ENCODE data around the gene NELFB.

NELFB gene

DNA sequence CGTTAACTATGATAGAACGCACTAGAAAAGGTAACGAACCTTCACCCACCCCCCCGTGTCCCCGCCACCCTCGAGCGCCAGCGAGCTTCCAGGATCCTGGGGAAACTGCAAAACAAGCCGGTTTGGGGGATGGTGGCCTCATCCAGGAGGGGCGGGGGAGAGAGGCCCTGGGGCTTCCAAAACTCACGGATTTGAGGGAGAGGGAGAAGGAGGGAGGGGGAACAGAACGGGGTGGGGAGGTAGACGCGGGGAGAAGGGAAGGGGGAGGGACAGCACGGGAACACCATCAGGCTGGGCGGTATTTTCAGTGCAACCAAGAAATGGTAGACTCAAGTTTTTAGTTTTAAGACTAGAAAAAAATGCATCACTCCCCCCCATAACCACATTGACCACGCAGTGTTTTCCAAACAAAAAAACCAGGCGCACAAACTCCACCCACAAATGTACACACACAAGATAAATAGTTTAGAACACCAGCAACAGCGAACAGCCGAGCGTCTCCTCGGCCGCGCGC is 45.5 kb downstream of the NELFB start:
- Histone ChIP-seq H3K27ac (ENCODE audit: low read depth, low read length) (no peak overlapping the region), H3K36me3 (ENCODE audit: control insufficient read depth, insufficient read depth, low read length) (no peaks in the 10 kb centered on the region), H3K4me1 (ENCODE audit: control insufficient read depth, insufficient read depth, low read length) (no peaks in the 10 kb centered on the region), H3K4me3 (ENCODE audit: low read length) (peak overlapping the region; percentile 70), H3K27me3 (ENCODE audit: control insufficient read depth, insufficient read depth, low read length) (peaks cover 19% of the 10 kb centered on the region), H3K9ac (ENCODE audit: low read length) (no peak overlapping the region)

DNA sequence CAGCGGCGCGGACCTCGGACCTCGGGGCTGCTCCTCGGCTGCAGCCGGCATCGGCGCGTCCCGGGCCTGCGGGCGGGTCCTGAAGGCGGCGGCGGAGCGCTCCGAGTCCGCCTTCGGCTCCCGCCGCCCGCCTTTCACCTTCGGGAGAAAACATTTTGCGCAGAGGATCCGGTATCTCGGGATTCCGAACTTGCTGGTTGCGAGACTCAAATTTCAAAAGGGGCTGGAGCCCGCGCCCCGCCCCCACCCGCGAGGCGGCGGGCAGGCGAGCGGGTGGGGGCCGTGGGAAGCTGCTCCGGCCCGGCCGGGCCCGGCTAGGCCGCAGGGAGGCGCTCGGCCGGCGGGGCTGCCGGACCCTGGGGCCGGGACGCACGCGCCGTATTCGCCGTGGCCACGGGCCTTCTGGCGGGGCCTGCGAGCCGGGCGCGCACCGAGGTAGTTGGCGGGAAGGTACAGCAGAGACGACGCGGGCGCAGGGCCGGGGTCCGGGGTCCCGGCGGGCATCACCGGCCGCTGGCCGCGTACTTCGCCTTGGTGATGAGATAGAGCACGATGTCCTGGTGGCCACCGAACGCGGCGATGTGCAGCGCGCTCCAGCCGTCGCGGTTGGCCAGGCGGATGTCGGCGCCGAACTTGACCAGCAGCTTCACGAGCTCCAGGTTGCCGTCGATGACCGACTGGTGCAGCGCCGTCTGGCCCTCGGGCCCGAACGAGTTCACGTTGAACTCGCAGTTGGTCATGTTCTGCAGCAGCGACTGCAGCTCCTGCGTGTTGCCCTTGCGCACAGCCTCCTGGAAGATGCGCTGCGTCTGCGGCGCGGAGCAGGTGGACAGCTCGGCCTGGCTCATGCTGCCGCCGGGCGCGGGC is 46.2 kb downstream of the NELFB start:
- H3K9ac ChIP-seq (ENCODE audit: low read length) = no peak overlapping the region
- H3K27ac ChIP-seq (ENCODE audit: low read depth, low read length) = no peak overlapping the region
- H3K4me3 ChIP-seq (ENCODE audit: low read length) = peak overlapping the region; percentile 70
- H3K27me3 ChIP-seq (ENCODE audit: control insufficient read depth, insufficient read depth, low read length) = peaks cover 19% of the 10 kb centered on the region
- H3K36me3 ChIP-seq (ENCODE audit: control insufficient read depth, insufficient read depth, low read length) = no peaks in the 10 kb centered on the region
- H3K4me1 ChIP-seq (ENCODE audit: control insufficient read depth, insufficient read depth, low read length) = no peaks in the 10 kb centered on the region

DNA sequence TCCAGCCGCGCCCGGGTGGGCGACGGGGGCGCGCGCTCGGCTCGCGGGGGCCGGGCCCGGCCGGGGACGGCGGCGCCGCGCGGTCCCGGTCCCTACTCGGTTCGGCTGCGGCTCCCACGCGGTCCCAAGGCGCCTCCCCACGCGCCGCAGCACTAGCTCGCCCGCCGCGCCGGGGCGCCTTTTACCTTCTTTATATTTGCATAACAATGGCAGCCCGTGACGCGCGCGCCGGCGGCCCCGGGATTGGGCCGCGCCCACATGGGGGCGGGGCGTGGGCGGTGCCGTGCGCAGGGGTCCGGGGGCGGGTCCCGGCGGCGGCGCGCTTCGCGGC is 47.0 kb downstream of the NELFB start, which contains the start of gene NRARP:
Gene NRARP (minus strand): TSS at position 154 of the 331 bp plus-strand sequence. CDS start 343 bp downstream, outside the sequence.
- H3K9ac ChIP-seq (ENCODE audit: low read length) = peak within 1 kb of the TSS; percentile 16
- H3K4me3 ChIP-seq (ENCODE audit: low read length) = peak within 1 kb of the TSS; percentile 70
- H3K36me3 ChIP-seq (ENCODE audit: control insufficient read depth, insufficient read depth, low read length) = no peaks in the 10 kb centered on the region
- H3K27ac ChIP-seq (ENCODE audit: low read depth, low read length) = no peak within 1 kb of the TSS
- H3K4me1 ChIP-seq (ENCODE audit: control insufficient read depth, insufficient read depth, low read length) = no peaks in the 10 kb centered on the region
- H3K27me3 ChIP-seq (ENCODE audit: control insufficient read depth, insufficient read depth, low read length) = peaks cover 18% of the 10 kb centered on the region

DNA sequence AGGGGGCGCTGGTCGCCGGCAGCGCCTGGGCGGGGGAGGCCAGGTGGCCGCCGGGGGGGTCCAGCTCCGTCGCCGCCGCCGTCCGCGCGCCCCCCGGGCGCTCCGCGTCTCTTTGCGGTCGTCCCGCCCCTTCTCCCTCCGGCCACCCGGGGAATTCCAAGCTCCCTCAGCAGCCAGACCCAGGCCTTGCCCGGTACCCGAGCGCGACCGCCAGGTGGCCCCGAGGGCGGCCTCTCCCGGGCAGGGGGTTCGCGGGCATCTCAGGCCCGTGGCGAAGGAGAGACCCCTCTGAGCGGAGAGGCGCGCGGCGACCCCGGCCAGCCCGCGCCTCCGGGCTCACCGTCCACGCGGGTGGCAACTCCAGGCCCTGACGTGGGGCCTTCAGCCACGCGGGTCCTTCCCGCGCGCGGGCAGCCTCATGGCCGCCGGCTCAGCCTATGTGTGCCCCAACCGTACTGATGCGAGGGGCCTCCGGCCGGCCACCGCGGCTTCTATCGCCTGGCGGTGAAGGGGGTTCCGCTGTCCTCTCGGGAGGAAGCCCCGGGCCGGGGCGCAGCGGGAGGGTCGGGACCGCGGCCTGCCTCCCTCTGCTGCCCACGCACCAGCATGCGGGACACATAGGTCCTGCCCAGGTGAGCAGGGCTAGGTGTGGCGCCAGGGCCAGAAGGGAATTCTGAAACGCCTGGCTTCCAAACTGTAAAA is 47.5 kb downstream of the NELFB start:
- Histone ChIP-seq H3K4me3 (ENCODE audit: low read length) (peak overlapping the region; percentile 45), H3K4me1 (ENCODE audit: control insufficient read depth, insufficient read depth, low read length) (no peaks in the 10 kb centered on the region), H3K9ac (ENCODE audit: low read length) (peak overlapping the region; percentile 16), H3K36me3 (ENCODE audit: control insufficient read depth, insufficient read depth, low read length) (no peaks in the 10 kb centered on the region), H3K27ac (ENCODE audit: low read depth, low read length) (no peak overlapping the region), H3K27me3 (ENCODE audit: control insufficient read depth, insufficient read depth, low read length) (peaks cover 18% of the 10 kb centered on the region)

DNA sequence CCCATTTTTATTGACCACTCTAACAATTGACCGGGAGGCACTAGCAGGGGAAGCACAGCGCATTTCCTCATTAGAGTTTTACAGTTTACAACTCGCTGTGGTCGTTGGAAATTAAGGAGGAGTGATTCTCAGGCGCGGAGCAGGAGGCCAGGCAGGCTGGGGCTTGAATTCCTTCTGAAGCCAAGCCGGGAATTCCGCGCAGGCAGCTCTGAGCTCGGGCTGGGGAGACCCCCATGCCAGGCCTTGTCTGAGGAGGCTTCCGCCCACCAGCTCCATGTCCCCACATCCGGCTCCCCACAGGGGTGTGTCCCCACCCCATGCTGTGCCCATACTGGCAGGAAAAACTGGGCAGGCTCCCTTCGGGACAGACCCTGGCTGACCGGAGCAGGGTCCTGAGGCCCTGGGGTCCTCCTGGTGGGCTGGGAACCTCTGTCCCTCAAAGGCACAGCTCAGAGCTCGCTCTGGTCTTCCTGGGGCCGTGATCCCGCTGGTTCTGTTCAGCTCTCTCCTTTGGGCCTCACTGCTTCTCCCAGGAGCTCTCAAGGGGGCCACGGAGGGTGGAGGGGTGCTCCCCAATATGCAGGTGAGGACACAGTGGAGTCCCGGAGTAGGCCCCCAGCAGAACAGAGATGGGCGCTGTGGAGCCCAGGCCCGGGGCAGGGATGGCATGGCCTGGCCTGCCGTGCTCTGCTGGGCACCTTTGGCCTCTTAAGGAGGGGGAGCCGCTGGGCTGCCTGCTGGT is 48.2 kb downstream of the NELFB start:
- Histone ChIP-seq H3K36me3 (ENCODE audit: control insufficient read depth, insufficient read depth, low read length) (no peaks in the 10 kb centered on the region), H3K9ac (ENCODE audit: low read length) (peak overlapping the region; percentile 45), H3K27ac (ENCODE audit: low read depth, low read length) (no peak overlapping the region), H3K4me3 (ENCODE audit: low read length) (peak overlapping the region; percentile 42), H3K4me1 (ENCODE audit: control insufficient read depth, insufficient read depth, low read length) (no peaks in the 10 kb centered on the region), H3K27me3 (ENCODE audit: control insufficient read depth, insufficient read depth, low read length) (peaks cover 17% of the 10 kb centered on the region)

DNA sequence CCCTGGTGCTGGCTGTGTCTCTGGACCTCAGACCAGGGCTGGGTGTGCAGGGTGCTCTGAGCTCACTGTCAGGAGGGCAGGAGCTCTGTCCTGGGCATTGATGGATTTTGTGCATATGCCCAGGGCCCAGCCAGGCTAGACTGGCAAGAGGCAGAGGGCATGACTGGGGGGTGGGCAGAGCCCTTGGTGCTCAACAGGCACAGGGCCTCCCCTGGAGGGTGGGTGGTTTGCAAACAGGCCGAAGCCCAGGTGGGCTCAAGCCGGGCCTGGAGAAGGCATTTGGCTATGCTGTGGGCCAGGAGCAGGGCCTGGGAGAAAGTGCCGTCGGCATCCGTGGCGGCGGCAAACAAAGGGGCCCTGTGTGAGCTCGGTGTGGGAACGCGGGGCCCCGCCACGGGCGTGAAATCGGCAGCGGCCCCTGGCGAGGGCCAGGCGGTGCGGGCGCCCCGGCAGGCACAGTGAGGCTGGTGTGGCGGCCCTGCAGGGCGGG is 48.8 kb downstream of the NELFB start:
- Histone ChIP-seq H3K27me3 (ENCODE audit: control insufficient read depth, insufficient read depth, low read length) (peaks cover 10% of the 10 kb centered on the region), H3K9ac (ENCODE audit: low read length) (no peak overlapping the region), H3K27ac (ENCODE audit: low read depth, low read length) (no peak overlapping the region), H3K36me3 (ENCODE audit: control insufficient read depth, insufficient read depth, low read length) (no peaks in the 10 kb centered on the region), H3K4me3 (ENCODE audit: low read length) (peak overlapping the region; percentile 42), H3K4me1 (ENCODE audit: control insufficient read depth, insufficient read depth, low read length) (no peaks in the 10 kb centered on the region)

DNA sequence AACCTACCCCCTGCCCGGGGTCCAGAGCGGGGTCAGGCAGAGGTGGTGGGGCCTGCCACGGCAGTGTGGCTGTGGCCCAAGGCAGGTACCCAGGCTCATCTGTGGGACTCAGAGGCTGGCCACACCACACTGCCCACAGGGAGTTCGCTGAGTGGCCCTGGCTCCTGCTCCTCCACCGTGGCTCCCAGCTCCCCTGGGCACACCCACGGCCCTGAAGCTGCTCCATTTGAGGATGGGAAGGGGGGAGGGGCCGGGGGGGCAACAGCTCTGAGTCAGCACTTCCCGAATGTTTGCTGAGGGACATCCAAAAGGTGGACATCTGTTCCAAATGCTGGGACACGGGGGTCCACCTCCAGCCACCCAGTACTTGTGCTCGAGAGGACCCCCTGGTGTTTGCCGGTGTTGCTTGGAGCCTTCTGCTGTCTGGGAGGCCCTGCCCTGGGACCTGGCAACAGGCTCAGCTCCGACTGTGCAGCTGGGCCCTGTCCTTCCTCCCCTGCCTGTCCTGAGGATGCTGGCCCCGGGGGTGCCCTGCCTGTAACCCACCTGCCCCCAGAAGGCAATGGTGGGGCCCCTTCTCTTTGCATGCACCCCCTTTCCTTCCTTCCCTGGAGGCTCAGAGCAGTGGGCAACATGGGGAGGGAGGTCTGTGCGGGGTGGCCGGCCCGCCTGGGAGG is 49.4 kb downstream of the NELFB start:
- no peak overlapping the region for H3K27ac ChIP-seq (ENCODE audit: low read depth, low read length)
- H3K36me3 ChIP-seq (ENCODE audit: control insufficient read depth, insufficient read depth, low read length) = no peaks in the 10 kb centered on the region
- H3K9ac ChIP-seq (ENCODE audit: low read length) = no peak overlapping the region
- H3K4me3 ChIP-seq (ENCODE audit: low read length) = no peak overlapping the region
- no peaks in the 10 kb centered on the region for H3K4me1 ChIP-seq (ENCODE audit: control insufficient read depth, insufficient read depth, low read length)
- H3K27me3 ChIP-seq (ENCODE audit: control insufficient read depth, insufficient read depth, low read length) = peaks cover 8% of the 10 kb centered on the region

DNA sequence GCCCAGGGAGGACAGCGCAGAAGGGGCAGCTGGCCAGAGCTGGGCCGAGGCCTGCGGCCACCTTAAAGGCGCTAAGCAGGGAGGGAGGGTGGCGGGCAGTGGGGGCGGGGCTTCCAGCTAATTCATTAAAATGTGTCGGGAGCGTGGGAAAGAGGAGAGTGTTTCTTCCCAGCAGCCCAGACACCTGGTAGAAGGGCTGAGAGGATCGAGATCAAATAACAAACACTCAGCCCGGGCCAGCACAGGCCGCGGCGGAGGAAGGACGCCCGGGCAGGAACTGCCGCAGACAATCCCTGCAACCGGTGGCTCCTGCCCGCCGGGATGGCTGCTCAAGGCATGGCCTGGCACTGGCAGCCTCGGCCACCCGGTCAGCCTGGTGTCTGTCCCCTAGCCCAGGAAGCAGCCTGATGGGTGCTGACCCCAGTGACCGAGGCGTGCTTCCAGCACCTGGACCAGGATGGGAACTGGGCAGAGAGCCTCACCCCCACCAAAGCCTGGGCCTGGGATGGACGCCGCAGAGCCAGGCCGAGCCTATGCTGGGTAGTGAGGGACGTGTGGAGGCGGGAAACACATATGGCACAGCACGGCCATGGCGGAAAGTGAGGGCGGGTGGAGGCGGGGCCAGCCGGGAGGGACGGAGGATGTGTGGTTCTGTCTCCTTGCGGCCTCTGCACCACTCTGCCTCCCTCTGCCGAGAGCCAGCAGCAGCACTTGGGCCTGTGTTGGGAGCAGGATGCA is 50.1 kb downstream of the NELFB start:
- Histone ChIP-seq H3K4me3 (ENCODE audit: low read length) (peak overlapping the region; percentile 46), H3K4me1 (ENCODE audit: control insufficient read depth, insufficient read depth, low read length) (no peaks in the 10 kb centered on the region), H3K36me3 (ENCODE audit: control insufficient read depth, insufficient read depth, low read length) (no peaks in the 10 kb centered on the region)

DNA sequence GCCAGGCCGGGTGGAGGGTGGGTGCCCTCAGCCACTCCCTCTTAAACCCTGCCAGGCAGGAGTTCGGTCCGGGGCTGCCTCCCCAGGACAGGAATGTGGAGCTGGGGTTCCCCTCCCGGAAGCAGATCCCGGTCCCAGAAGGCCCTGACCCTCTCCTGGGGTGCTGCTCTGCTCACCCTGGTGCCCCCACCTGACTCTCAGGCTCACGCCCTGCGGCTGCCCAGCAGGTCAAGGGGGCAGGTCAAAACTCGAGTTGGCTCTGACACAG is 50.6 kb downstream of the NELFB start:
- Histone ChIP-seq H3K27me3 (ENCODE audit: control insufficient read depth, insufficient read depth, low read length) (peaks cover 8% of the 10 kb centered on the region), H3K36me3 (ENCODE audit: control insufficient read depth, insufficient read depth, low read length) (no peaks in the 10 kb centered on the region), H3K4me3 (ENCODE audit: low read length) (peak overlapping the region; percentile 46), H3K9ac (ENCODE audit: low read length) (no peak overlapping the region), H3K27ac (ENCODE audit: low read depth, low read length) (no peak overlapping the region), H3K4me1 (ENCODE audit: control insufficient read depth, insufficient read depth, low read length) (no peaks in the 10 kb centered on the region)

More for the DNA sequence above, 50.1 kb downstream of the NELFB start:
- Histone ChIP-seq H3K27me3 (ENCODE audit: control insufficient read depth, insufficient read depth, low read length) (peaks cover 8% of the 10 kb centered on the region), H3K9ac (ENCODE audit: low read length) (no peak overlapping the region), H3K27ac (ENCODE audit: low read depth, low read length) (no peak overlapping the region)

DNA sequence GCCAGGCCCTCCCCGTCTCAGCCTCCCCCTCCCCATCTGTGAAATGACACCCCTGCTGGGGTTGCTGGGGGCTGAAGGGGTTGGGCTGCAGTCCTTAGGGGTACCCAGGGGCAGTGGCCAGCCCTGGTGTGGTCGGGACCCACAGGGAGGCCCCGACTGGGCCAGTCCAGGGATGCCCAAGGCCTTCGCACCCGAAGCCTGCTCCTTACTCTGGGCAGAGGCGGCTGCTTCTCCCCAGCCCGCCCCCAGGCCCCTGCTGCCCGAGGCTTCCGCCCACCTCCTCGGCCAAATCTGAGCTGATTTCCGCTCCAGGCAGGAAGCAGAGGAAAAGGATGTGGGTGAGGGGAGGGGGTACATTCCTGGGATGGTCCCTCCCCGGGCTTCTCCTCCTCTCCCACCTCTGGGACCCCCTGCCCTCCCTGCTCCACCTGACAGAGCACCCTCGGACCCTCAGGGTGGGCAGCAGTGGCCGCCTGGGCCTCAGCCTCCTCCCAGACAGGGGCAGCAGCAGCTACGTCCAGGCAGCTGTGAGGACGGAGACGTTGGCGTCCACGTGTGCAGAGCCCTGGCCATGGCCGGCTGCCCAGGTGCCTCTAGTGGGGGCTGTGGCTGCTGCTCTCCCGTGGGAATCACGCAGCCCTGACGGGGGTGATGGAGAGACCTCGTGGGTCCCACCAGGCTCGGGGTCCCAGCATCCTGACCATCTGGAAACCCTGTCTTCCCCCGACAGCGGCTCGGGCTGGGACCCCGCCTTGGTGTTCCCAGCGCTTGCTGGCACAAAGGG is 51.1 kb downstream of the NELFB start:
- no peak overlapping the region for H3K9ac ChIP-seq (ENCODE audit: low read length)
- no peaks in the 10 kb centered on the region for H3K4me1 ChIP-seq (ENCODE audit: control insufficient read depth, insufficient read depth, low read length)
- H3K4me3 ChIP-seq (ENCODE audit: low read length) = peak overlapping the region; percentile 46
- H3K27ac ChIP-seq (ENCODE audit: low read depth, low read length) = no peak overlapping the region
- no peaks in the 10 kb centered on the region for H3K36me3 ChIP-seq (ENCODE audit: control insufficient read depth, insufficient read depth, low read length)
- H3K27me3 ChIP-seq (ENCODE audit: control insufficient read depth, insufficient read depth, low read length) = peaks cover 8% of the 10 kb centered on the region

DNA sequence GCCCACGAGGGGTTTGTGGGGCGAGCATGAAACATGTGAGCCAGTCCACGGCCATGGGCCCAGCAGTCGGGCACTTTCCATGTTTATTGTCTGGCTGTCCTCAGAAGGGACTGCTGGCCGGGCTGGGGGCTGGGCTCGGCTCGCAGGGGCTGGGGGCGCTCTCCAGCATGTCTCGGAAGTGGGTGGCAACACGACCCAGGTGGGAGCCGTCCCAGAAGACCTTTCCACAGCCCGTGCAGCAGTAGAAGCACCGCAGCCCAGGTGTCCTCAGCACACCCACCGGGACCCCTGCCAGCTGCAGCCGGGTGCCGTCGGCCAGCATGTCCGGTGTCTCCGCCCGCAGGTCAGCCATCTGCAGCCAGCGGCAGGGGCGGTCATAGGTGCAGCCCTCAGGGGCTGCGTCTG is 51.7 kb downstream of the NELFB start:
- no peak overlapping the region for H3K9ac ChIP-seq (ENCODE audit: low read length)
- H3K4me3 ChIP-seq (ENCODE audit: low read length) = peak overlapping the region; percentile 33

More for the DNA sequence above, 51.7 kb downstream of the NELFB start:
- H3K27me3 ChIP-seq (ENCODE audit: control insufficient read depth, insufficient read depth, low read length) = peaks cover 8% of the 10 kb centered on the region
- no peaks in the 10 kb centered on the region for H3K4me1 ChIP-seq (ENCODE audit: control insufficient read depth, insufficient read depth, low read length)
- no peaks in the 10 kb centered on the region for H3K36me3 ChIP-seq (ENCODE audit: control insufficient read depth, insufficient read depth, low read length)
- no peak overlapping the region for H3K27ac ChIP-seq (ENCODE audit: low read depth, low read length)

Measured in rectal smooth muscle tissue (tissue), 1 donor.